ENCODE results near the gene PAAF1.

Gene PAAF1

GRCh38 chr11:73949246-73949645, 72.4 kb downstream of the PAAF1 start:
- DNase-seq: no peak

GRCh38 chr11:73949912-73950311, 73.1 kb downstream of the PAAF1 start:
- DNase-seq: no peak

- no peak for DNase-seq
Measured at GRCh38 chr11:73950869-73951710, 74.3 kb downstream of the PAAF1 start, which contains the start of gene DNAJB13. TSS of gene DNAJB13 (plus strand) at chr11:73951026. CDS start at chr11:73951070, 44 bp downstream.

GRCh38 chr11:73951797-73952196, 75.0 kb downstream of the PAAF1 start:
- DNase-seq: no peak

GRCh38 chr11:73956876-73957653, 80.3 kb downstream of the PAAF1 start:
- no peak for DNase-seq

GRCh38 chr11:73957654-73958361, 81.0 kb downstream of the PAAF1 start:
- no peak for DNase-seq

- no peak for DNase-seq
Measured at GRCh38 chr11:73958521-73959141, 81.8 kb downstream of the PAAF1 start.

GRCh38 chr11:73961321-73961720, 84.5 kb downstream of the PAAF1 start:
- DNase-seq: no peak

- DNase-seq: no peak
Measured at GRCh38 chr11:73962101-73962705, 85.4 kb downstream of the PAAF1 start.

GRCh38 chr11:73963861-73964260, 87.1 kb downstream of the PAAF1 start:
- DNase-seq: no peak

- DNase-seq: no peak
Measured at GRCh38 chr11:73965076-73965763, 88.4 kb downstream of the PAAF1 start.

GRCh38 chr11:73965764-73966121, 88.9 kb downstream of the PAAF1 start:
- no peak for DNase-seq

GRCh38 chr11:73968356-73968966, 91.7 kb downstream of the PAAF1 start:
- no peak for DNase-seq

- DNase-seq: no peak
Measured at GRCh38 chr11:73969091-73969490, 92.3 kb downstream of the PAAF1 start.

GRCh38 chr11:73969991-73970800, 93.4 kb downstream of the PAAF1 start:
- no peak for DNase-seq

- DNase-seq: no peak
Measured at GRCh38 chr11:73971175-73971719, 94.4 kb downstream of the PAAF1 start.

- DNase-seq: no peak
Measured at GRCh38 chr11:73972187-73972586, 95.4 kb downstream of the PAAF1 start.

- no peak for DNase-seq
Measured at GRCh38 chr11:73972620-73973449, 96.0 kb downstream of the PAAF1 start.
